ENCODE results near the gene STRADA.

Gene STRADA

GRCh38 chr17:63682441-63682840 is 59.2 kb downstream of the STRADA start:
- DNase-seq: peak; percentile 89

- DNase-seq: no peak
These were observed 60.1 kb downstream of the STRADA start for GRCh38 chr17:63681530-63681929.

- DNase-seq: no peak
These were observed 60.9 kb downstream of the STRADA start for GRCh38 chr17:63680700-63681099.

GRCh38 chr17:63679214-63679613 is 62.4 kb downstream of the STRADA start:
- DNase-seq: no peak

GRCh38 chr17:63676584-63676983 is 65.0 kb downstream of the STRADA start:
- no peak for DNase-seq

- peak; percentile 62 to 64 for DNase-seq
These were observed 65.7 kb downstream of the STRADA start for GRCh38 chr17:63675607-63676546.

- peak; percentile 44 to 52 for DNase-seq
These were observed 66.4 kb downstream of the STRADA start for GRCh38 chr17:63675231-63675606.

- no peak for DNase-seq
These were observed 68.7 kb downstream of the STRADA start for GRCh38 chr17:63672856-63673255.

GRCh38 chr17:63665527-63666214 is 75.9 kb downstream of the STRADA start:
- peak; percentile 99 to 100 for DNase-seq

- DNase-seq: no peak
These were observed 81.7 kb downstream of the STRADA start for GRCh38 chr17:63659850-63660249.

GRCh38 chr17:63658366-63658765 is 83.2 kb downstream of the STRADA start:
- no peak for DNase-seq

GRCh38 chr17:63657786-63658185 is 83.8 kb downstream of the STRADA start:
- DNase-seq: no peak

GRCh38 chr17:63653050-63653449 is 88.5 kb downstream of the STRADA start:
- DNase-seq: no peak

Data from Kasumi-1 (cell line).